KBM-7 (cell line): ENCODE measurements around the gene ETV6.

Experiments
- DNase-seq: peaks from one replicate; pipeline ENCODE4 v3.0.0-alpha.2; 2015
- in situ Hi-C: fragments of 300-500 bp; cut with MboI; formaldehyde crosslinking; loops from 2 replicates; pipeline ENCODE4 v1.14.3; 2020; ENCODE audit warnings: low sequenced_read_pairs, low pct_unique_long_range_greater_than_20kb, mixed read lengths

The ETV6 gene

DNA sequence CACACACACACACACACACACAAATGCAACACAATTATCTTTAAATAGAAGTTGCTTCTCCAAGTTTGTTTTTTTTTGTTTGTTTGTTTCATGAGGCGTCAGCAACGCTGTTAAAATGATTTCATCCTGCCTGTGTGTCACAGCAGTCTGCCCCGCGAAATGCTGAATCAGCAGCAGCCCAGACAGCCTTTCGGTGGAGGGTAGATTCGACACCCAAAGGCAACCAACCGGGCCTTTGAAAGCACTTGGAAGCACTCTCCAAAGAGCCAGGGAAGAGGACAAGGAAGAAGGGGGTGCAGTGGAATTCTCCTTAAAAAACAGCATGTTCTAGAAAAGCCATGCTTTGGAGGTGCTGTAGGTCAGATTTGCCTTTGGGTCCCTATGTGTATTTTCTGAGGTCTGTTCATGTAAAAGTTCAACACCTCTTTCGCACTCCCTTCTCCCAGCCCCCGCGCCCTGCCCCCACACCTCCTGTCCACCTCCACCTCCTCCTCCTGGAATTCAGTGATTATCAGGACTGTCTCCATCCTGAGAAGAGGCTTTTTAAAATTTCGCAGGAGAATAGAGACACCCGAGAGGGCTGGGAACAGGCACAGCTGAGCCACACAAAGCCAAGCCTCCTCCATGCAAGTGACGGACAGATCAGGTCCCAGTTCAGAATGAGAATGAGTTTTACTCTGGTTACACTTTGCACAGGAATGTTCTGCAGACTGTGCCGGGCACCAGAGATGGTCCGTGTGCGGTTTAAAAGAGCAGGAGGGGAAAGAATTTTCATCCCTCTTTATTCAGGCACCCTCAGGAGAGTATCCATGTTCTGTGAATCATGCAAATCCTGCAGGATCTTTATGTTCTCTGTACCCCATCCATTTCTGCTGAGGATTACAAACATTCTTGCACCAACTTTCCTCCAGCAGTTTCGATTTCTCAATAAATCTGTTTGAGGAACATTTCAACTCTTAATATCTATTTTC lies 177.9 kb downstream of the ETV6 start:
- no peak for DNase-seq
- in situ Hi-C loops, result no loop called here

GRCh38 chr12:11829764-11830194 lies 180.3 kb downstream of the ETV6 start:
- in situ Hi-C loops, result no loop called here
- DNase-seq, result no peak

GRCh38 chr12:11830307-11830801 lies 180.9 kb downstream of the ETV6 start:
- DNase-seq, result no peak
- in situ Hi-C loops, result no loop called here

DNA sequence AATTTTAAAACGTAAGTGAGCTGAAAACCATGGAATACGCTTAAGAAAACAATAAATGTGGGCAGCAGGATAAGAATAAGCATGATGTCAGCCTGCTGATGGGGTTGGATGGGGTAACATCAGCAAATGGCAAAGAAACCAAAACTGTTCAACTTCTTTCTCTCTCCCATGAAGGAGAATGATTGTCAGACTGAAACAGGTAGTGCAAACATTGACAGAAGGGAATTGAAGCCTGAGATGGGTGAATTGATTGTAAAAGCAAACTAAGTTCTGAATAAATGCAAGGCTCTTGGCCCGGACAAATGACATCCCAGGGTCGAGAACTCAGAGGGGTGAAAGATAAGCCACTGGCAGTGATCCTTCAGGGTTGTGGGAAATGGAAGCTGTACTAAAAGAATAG lies 182.6 kb downstream of the ETV6 start:
- in situ Hi-C loops, result no loop called here
- no peak for DNase-seq

GRCh38 chr12:11833174-11833895 lies 183.9 kb downstream of the ETV6 start:
- in situ Hi-C loops, result no loop called here
- DNase-seq, result no peak

DNA sequence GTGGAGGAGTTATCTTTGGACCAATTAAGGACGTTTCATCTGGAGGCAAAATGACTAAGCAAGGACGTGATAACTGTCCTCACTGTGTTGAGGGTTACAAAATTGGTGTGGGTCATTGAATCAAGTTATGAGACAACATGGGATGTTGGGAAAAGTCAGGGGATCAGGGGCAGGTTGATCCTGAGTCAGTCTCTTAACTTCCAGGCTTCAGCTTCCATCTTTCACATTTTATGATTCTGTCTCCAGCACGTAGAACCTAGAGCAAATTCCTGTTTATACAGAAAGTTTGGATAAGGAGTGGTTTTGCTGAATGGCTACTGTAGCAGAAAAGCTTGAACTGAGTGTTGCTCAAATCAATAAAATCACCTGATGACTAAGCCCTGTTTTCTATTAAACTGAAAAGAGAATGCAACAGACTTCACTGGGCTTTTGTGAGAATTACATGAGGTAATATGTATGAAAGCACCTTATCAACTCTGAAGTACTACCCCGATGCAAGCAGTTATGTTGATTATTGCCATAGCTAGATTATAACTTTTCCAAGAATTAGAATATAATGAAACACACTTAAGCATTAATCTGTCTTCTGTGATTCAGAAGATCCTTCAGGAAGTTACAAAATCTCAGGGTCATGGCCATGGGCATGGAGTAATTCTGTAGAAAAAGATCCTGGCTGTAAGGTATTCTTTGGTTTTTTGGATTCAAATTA lies 184.8 kb downstream of the ETV6 start:
- in situ Hi-C loops, result no loop called here
- DNase-seq, result no peak

DNA sequence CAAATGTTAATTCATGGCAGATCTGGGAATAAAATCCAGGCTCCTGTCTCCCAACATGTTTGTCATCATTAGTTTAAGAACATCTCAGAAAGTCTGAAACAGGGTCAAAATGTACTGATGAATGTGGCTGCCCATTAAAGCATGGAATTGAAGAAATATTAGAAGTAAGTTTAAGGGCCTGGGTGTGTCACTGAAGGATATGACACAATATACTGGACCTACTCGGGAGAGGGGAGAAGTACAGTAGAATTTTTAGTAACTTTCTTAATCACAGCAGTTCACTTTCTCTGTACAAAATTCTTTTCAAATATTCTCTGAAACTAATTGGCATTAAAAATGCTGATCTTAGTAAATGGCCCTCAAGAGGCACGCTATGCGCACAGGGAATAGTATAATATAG lies 185.5 kb downstream of the ETV6 start:
- in situ Hi-C loops, result no loop called here
- DNase-seq, result no peak

DNA sequence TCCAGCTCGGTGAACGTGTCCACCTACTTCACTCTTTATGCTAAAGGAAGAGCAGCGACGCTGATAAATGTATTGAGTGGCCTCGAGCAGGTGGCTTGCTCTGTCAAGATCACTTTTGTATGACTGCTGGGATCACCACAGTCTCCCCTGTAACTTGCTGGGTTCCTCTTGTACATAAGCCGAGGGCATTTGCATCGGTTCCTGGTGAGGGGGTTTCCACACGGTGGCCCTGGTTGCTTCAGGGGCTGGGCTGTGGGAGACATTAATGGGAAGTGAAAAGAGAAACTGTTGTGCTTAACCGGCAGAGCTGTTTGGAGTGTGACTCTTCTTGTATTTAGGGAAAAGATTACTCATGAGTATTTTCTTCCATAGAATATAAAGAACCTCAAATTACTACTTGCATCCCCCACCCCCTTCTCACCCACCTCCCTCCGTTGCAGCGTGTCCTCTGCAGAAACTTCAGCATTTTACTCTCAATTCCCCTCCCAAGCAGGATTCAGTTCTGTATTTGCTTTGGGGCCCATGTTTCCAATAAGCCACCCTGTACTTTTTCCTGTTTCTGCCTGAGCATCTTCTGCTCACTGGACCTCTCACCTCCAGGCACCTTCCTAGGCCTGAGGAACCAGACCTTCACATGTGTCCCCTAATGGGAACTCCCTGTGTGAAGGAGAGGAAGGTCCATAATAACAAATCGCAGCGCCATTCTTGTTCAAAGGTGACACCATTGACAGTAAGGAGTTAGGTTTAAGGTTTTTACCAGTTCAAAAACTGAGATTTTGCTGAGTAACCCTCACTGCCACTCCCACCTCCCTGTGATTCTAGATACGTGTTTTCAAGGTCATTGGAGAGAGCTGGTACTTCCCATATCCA lies 187.0 kb downstream of the ETV6 start:
- in situ Hi-C loops, result no loop called here

DNA sequence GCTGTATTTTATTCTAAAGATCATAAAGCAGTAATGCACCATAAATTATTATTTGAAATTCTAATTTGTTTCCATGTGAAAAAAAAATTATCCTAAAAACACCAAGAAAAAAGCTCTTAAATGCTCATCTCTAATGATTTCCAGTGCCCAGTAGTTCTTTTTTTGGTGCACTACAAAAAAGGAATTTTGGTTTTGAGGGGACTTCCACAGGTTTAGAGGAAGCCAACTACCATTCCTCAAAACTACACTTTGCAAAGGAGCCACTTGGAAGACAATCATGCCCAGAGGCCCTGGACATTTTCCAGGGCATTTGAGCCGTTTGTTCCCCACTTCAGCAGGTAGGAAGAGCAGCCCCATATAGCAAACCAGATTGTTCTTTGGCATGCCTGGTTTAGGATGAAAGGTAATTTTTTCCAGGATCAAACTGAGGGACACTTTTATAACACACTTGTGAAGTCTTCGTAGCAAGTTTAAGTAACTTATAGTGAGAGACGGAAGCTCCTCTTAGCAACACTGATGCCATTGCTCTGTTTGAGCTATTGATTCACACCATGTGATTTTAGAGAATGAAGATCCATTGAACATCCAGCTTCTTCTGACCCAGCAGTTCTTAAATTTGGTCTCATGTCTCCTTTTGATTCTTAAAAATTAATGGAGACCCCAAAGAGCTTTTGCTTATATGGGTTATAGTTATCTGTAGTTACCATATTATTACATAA lies 187.9 kb downstream of the ETV6 start:
- no peak for DNase-seq
- in situ Hi-C loops, result no loop called here

More for the DNA sequence above, 187.0 kb downstream of the ETV6 start:
- DNase-seq, result peak; percentile 76

- no peak for DNase-seq
- in situ Hi-C loops, result no loop called here
Measured at GRCh38 chr12:11838403-11838802, 188.9 kb downstream of the ETV6 start.

DNA sequence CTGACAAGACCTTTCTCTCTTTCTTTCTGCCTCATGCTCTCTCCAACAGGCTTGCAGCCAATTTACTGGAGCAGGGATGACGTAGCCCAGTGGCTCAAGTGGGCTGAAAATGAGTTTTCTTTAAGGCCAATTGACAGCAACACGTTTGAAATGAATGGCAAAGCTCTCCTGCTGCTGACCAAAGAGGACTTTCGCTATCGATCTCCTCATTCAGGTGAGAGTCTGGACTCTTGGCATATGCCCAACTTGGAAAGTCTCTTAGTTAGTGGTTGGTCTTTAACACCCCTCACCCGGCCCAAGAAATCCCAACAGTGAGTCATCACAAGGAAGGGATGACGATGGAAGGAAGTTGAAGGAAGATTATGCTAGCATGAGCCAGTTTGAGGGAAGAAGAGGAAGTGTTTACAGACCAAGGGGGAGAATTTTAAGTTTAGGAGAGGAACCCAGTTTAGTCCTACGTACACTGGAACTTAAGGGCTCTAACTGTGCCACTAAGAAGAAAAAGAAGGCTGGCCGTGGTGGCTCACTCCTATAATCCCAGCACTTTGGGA lies 189.7 kb downstream of the ETV6 start:
- peak; percentile 81 for DNase-seq
- in situ Hi-C loops, result no loop called here

- peak; percentile 69 for DNase-seq
Measured at GRCh38 chr12:11840366-11840765, 190.9 kb downstream of the ETV6 start.

GRCh38 chr12:11846488-11846887 lies 197.0 kb downstream of the ETV6 start:
- in situ Hi-C loops, result no loop called here
- DNase-seq, result no peak

More at GRCh38 chr12:11840366-11840765, 190.9 kb downstream of the ETV6 start:
- in situ Hi-C loops, result no loop called here

DNA sequence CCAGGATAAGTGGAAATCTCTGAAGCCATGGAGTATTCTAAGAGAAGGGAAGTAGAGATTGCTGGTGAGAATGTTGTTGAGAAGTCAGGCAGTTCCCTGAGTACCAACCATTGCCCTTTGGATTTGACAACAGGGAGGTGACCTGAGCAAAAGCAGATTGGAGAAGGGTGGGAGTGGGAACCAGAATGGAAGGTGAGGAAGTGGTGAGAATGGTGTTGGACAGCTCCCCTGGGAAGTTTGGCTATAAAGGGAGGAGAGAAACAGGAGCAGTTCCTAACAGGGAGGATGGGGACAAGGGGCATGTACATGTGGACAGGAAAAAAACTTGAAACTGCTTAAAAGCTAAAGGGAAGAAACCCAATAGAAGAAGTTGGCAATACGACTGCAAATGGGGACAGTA lies 198.1 kb downstream of the ETV6 start:
- no peak for DNase-seq
- in situ Hi-C loops, result no loop called here

- DNase-seq, result no peak
- in situ Hi-C loops, result no loop called here
Measured at GRCh38 chr12:11849757-11850504, 200.5 kb downstream of the ETV6 start.

DNA sequence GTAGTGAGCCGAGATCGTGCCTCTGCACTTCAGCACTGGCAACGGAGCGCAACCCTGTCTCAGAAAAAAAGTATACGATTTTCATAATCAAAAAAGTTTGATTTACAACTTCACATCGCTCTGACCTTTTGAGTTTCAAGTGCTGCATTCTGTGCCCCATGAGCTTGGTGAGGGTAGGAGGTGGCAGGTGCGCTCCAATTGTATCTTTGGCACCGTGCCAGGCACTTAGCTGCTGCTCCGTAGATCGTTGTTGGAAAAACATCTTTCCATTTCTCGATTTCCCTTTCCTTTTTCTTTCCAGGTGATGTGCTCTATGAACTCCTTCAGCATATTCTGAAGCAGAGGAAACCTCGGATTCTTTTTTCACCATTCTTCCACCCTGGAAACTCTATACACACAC lies 203.7 kb downstream of the ETV6 start:
- in situ Hi-C loops, result no loop called here
- DNase-seq, result no peak

GRCh38 chr12:11854011-11854499 lies 204.6 kb downstream of the ETV6 start:
- DNase-seq, result no peak
- in situ Hi-C loops, result no loop called here
